Stimulated activated CD8-positive, alpha-beta memory T cell treated with anti-CD3 and anti-CD28 coated beads, Interleukin-4, amount 100 ng/mL, for 1 hour (primary cell): ENCODE data around the gene PDGFB.
A peak's percentile ranks its signal among the peaks of the same experiment; 100 is the strongest.

Experiments
- DNase-seq, 2 donors: peaks; one replicate each; pipeline ENCODE4 v3.0.0-alpha.2; 2020; ENCODE audit warnings: low read depth in 2 of 2, low spot score in 1 of 2

The PDGFB gene

DNA sequence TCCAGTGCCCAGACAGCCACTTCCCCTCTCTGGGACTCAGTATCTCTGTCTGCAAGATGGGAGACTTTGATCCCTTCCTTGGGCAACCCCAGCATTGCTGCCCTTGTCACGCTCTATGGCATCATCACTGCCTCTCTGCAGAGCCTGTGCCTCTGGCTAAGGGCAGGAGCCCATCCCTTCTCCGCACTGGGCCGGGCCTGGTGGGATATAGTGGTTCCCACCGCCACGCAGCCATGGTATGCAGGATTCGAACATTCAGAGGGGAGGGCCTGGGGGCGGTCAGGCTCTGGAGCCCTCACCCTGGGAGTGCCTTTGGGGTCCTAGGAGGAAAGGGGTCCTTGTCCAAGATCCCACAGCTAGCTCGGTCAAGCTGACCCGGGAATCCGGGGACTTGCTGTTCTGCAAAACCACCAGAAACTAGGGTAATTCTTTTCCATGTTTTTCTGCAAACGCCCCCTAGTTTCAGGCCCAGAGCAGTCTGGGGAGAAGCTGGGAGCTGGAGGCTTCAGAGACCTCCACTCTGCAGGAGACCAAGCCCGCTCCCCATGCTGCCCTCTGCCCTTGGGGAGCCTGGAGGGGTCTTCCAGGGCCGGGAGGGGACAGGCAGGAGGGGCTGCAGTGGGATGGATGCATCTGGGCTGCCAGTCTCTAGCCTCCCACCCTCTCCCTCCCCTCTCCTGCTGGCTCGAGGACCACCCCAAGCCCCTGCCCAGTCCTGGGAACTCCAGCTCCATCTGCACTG, 67.9 kb downstream of the PDGFB start:
- DNase-seq = no peak

DNA sequence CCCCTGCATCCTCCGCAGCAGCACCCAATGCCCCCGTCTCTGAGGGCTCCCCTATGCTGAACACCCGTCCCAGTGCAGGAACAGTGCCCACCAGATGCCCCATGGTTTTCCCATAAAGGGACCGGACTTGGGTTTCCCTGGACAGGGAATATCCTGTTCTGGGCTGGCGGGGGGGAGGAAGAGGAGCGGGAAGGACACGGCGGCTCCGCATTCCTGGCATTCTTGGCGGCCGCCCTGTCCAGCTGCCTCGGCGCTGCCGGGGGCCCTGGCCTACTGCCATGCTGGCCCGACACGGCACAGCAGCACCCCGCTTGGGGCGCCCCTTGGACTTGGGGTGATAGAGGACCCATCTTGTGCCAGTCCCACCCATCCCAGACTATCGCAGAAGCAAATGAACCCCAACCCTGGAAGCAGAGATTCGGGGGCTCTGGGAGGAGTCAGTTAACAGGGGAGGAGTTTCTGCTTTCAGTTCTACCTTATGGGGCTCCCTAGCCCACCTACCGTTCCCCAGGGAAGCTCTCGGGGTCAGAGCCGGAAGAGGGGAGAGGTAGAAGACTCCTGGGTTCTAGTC, 68.6 kb downstream of the PDGFB start:
- no peak for DNase-seq

DNA sequence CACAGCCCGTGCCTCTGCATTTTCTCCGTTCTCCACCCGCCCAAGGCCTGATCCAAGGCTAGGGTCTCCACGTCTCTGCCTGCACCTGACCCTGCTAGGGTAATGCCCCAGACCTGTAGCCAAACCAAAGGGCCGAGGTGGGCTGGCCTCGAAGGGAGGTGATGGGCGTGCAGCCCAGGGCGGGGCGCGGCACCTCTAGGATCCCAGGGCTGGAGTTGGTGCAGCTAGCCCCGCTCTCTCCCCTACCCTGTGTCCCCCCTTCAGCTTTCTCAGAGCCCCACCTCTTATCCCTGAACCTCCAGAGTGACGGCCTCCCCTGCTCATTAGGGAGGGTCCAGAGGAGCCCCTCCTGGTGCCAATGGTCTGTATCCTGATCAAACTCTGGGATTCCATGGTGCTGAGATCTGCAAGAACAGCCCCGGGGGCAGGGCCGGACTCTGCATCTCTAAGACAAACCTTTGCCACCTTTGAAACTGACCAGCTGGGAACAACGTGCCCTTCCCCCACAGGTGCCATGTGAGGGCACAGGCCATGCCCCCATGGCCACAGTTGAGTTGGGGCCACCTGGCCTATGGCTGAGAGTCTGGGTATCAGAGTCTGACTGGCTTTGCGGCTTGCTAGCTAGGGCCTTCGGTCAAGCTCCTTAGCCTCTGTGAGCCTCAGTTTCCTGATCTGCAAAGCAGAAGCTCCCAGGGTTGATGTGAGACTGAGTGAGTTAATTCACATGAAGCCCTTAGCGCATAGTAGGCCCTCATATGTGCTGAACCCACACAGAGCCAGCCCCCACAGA, 69.2 kb downstream of the PDGFB start:
- no peak for DNase-seq

DNA sequence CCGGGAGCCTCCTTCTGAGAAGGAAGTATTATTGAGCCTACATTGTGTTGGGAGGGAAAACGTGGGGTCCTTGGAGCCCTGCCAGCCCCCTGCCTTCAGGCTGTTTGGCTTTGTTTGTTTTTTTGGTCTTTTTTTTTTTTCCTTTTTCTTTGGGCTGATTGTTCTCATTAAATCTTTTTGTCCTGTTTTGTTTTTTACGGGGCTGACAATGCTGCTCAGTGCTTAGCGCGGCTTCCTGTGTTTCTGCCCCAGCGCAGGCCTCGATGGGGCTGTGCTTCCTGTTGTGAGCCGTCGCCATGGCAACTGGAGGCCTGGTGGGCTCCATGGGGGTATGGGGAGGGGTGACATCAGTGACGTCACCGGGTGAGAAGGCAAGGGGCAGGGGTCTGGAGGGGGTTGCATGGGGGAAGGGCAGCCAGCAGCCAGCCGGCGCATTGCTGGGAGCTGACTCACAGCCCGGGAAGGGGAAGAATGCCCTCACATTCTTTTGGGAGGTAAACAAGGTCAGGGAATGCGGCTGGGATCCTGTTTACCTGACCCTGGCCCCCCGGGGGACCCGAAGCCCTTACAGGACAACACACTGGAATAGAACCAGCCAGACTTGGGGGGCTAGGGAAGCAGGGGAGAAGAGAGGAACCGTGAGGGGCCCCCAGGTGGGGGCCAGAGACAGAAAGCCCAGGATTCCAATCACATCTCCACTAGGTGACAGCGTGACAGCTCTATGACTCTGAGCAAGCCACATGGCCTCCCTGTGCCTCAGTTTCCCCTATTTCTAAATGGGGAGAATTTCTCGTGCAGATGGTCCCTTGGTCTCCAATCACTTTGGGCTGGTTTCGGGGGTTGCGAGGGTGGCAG, 70.1 kb downstream of the PDGFB start:
- peak; percentile 53 to 55 for DNase-seq

DNA sequence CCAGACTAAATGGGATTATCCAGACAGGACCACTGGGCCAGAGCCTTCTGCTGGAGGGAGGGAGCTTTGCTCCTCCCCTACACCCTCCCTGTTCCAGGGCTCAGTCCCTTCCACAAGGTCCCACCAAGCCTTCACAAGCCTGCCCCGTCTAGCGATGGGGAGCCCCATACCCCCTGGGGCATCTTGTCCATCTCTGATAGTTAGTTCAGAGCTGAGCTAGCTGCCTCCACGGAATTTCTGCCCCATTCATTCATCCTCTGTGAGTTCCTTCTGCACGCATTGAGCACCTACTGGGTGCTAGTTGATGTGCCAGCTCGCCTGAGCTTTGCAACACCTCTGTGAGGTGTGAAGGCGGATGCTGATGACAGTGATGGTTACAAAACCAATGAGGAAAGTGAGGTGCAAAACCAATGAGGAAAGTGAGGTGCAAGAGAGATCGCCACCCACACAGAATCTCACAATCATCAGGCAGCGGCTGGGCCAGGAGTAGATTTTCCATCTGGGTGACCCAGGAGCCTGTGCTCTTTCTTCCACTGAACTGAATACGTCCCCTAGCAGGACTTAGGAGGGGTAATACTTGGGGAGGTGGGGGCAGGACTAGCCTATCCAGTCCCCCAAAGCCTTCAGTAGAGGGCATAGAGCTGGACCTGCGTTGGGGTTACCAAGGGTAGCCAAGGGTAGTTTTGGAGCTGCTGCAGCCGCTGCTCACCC, 70.8 kb downstream of the PDGFB start:
- DNase-seq = no peak
